Activated CD4-positive, alpha-beta T cell treated with anti-CD3 and anti-CD28 coated beads, Interleukin-2, amount 50 U/mL, for 24 hours (primary cell): ENCODE measurements around the gene ZC2HC1C.
"Not testable (repeated sequence)": the region's sequence is repeated elsewhere in the genome, so short reads cannot be mapped to it uniquely, and the experiment has no call there.

Source experiments
- DNase-seq, 2 donors: peaks; one replicate each; pipeline ENCODE4 v3.0.0-alpha.2; 2020; ENCODE audit warnings: low read depth in 1 of 2, low spot score in 1 of 2

Gene ZC2HC1C

DNA sequence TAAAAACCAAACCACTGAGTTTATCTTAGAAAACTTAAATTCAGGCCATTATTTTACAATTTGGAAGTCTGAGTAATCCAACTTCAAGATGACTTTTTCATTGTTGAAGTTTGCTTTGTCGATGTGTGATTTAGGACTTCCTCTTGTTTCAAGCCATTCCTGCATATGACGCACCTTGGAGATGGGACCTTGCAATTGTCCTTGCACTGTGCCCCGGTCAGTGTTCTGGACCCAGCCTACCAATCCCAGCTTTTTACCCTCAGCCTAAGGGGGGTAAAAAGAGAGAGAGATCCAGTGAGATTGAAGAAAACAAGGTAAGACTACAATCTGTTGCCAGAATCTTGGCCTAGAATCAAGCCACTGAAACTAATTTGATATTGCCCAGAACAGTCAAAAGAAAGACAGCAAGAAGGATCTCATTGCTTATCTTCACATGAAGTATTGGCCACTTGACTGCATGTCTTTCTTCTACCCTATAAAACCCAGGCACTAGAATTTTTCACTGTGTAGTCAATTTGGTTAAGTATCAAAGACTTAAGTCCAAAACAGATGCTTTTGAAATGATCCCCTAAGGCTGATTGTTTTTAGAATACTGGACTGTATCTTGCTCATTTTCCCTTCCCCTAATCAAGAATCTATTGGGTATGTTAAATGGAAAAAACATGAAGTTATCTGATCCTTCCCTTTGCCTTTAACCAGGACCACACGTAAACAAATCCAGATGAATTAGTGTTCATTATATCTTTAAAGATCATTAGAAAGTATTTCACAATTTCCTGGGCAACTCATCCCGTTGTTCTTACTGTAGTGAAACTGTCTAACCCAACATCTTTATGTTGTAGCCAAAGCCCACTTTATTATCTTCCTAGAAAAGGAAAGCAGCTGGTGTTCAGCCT, 15.8 kb upstream of the ZC2HC1C start:
- no peak for DNase-seq

DNA sequence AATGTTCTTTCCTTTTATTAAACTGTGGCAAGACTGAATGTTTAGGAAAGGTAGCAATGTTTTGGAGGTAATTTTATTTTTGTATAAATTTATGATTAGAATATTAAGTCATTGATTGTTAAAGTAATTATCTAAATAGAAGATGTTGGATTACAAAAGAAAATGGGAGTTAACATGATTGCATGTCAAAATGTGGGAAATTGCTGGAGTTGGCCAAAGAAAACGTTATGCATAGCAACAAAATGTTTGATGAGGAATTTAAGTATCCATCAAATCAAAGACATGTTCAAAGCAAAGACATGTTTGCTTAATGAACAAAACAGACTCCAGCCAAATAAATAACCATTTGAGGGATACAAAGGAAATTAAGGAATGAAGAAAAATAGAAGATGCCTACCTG, 15.0 kb upstream of the ZC2HC1C start:
- no peak for DNase-seq

DNA sequence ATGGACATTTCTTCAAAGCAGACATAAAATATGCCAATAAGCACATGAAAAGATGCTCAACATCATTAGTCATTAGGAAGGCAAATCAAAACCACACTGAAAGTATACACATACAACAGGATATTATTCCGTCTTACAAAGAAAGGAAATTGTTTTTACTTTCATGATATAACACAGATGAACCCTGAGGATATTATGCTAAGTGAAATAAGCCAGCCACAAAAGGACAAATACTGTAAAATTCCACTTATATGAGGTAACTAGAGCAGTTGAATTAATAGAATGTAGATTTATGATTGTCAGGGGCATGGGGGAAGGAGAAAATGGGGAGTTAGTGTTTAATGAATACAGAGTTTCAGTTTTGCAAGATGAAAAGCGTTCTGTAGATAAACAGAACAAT, 9.8 kb upstream of the ZC2HC1C start:
- no peak for DNase-seq

DNA sequence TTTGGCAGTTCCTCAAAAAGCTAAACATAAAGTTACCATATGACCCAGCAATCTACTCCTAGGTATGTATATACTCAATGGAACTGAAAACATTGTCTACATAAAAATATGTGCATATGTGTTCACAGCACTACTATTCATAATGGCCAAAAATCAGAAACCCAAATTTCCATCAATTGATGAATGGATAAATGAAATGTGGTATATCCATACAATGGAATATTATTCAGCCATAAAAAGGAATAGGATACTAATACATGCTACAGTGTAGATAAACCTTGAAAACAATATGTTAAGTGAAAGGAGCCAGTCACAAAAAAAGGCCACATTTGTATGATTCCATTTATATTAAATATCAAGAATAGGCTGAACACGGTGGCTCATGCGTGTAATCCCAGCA, 9.0 kb upstream of the ZC2HC1C start:
- no peak for DNase-seq

DNA sequence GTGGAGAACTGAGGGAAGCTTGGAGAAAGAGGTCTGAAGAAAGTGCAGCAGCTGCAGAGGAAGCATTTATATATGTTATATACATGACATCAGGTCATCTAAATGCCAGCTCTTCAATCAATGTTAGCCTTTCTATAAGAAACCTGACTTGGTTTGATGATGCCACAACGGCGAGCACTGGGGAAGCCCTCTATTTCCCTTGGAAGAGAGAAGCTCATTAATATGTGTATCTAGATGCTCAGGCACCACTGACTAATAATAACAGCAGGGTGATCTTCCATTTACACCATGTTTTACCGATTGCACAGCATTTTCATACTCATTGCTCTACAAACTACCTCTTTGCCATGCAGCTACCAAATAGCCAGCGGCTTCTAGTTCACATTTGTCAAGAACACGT, 6.4 kb upstream of the ZC2HC1C start:
- DNase-seq, result no peak

DNA sequence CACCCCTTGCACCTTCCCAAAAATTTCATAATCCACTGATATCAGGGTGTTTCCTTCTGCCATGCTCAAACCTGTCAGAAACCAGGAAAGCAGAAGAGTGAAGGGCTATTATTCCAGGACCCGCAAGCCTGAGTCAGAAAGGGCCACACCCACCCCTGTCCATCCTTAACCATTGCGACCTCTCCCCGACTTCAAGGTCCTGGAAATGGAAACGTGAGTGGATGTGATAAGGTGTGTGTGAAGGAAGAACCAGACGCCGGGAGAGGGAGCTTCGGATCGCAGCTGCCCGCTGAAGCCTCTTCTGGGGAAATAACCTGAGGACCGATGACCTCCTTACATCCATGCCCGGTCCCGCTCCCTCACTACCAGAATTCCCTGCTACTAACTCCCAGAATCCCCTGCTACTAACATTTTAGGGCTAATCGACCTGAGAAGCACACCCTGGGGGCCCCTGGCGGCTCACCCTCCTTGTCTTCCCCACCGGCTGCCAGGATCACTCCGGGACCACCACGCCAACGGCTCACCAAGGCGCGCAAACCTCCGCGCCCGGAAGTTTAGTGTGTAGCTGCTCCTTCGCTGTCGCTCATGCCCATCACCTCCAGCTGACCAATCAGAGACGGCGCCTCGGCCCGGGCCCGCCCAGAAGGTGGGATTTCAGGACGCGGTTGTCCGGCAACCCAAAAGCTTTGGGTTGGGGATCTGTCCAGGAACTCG, 5.8 kb upstream of the ZC2HC1C start, which contains the start of gene ACYP1:
Gene ACYP1, minus strand, starts transcription at position 534 of the 714 bp plus-strand sequence. Its CDS starts 471 bp downstream, at position 63.
- DNase-seq, result peak; percentile 87 to 89

DNA sequence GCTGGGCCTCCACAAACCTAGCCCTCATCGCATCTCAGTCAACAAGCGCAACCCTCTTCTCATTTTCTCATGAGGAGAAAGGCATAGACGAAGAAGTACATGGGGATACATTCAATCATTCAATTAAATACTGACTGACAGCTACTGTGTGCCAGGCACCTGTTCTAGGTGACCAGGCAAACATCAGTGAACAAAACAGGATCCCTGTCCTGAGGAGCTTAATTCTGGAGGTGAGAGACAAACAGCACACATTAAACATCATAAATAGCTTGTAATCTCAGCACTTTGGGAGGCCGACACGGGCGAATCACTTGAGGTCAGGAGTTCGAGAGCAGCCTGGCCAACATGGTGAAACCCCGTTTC, 5.3 kb upstream of the ZC2HC1C start:
- DNase-seq, result no peak

DNA sequence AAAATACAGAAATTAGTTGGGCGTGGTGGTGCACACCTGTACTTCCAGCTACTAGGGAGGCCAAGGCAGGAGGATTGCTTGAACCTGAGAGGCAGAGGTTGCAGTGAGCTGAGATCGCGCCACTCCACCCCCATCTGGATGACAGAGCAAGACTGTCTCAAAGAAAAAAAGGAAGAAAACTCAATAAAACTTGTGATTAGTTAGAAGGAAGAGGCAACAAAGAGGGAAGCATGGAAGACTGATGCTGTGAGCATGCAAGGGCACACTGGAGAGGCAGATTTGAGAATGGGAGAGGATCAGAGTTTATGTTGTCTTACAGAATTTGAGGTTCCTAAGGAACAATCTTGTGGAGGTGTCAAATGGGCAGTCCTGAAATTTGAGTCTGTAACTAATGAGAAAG, 2.8 kb upstream of the ZC2HC1C start:
- no peak for DNase-seq

DNA sequence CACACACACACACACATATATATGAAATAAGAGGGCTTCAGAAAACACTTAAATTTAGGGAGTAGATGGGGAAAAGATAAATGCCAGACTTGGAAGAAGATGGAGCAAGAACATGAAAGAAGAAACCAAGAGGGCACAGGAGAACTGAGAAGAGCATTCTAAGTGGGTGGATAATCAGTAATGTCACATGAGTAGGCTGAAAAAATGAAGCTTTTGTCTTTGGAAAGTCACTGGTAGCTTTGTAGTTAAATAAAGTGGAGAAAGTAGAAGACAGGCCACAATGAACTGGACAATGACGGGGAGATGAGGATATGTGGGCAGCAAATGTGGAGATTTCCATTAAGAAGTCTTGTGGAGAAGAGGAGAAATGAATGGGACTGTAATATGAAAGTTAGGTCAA, 2.2 kb upstream of the ZC2HC1C start:
- DNase-seq, result no peak

DNA sequence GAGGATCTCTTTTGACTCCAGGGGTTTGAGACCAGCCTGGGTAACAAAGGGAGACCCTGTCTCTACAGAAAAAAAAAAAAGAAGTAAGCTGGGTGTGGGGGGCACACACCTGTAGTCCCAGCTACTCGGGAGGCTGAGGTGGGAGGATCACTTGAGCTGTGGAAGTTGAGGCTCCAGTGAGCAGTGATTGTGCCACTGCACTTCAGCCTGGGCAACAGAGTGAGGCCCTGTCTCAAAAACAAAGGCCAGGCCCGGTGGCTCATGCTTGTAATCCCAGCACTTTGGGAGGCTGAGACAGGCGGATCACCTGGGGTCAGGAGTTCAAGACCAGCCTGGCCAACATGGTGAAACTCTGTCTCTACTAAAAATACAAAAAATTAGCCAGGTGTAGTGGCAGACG, 1.7 kb upstream of the ZC2HC1C start:
- not testable (repeated sequence) for DNase-seq

DNA sequence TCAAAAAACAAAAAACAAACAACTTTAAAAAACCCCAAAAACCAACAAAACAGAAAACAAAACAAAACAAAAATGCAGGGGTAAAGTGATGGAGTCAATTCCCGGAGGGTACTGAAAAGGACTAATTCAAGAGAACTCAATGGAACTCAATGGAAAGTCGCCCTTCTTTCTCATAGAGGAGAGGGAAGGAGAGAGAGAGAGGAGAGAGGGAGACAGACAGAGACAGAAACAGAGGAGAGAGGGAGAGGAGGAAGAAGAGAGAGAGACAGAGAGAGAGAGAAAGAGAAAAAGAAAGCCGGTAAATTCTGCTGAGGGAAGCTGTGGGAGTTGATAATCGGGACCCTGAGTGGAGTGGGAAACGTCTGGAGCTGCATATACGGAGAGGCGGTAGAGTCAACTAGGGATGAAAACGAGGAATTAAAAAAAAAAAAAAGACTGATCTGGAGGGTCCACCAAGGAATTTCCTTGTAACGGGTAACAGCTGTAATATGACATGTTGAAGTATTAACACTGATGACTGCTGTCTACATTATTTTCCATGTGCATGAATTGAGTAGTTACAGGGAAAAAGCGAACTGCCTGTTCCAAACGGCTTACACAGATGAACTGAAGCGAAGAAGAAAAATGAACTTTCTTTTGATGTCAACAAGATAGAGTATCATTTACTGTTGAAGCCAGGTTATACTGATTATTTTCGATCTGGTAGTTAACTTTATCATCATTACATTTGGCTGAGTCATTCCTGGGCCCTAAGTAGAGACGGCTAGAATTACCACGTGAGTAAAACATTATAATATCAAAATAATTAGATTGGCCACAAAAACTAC, 934 bp upstream of the ZC2HC1C start:
- no peak for DNase-seq

DNA sequence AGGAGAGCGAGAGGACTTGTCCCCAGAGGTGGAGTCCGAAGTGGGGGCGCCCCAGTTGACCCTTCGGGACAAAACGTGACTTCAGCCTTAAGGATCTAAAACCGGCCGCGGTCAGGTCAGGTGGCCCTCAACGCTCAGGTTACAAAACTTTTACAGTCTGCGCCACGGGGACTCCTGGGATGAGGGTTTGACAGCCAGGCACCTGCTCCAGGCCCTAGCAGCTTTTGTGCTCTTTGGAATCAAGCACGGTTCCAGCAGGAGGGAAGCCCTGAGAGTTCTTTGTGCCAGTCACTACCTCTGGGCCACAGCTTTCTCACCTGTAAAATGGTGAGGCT, 337 bp downstream of the ZC2HC1C start:
- DNase-seq, result no peak

DNA sequence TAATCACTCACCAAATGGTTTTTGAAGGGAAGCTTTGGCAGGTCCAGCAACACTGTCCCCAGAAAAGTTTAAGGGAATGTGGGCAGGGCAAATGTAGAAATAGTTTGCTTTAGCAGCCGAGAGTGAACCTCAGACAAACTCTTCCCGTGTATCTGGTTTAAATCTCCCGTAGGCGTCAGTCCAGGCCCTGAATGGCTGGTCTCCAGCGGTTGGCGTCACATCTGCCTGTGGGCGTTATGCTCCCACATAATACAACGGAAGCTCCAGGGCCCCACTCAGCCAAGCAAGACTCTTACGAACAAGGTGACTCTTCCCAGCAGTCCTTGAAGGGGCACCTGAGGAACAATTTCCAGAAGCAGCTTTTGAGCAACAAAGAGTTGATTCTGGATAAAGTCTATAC, 942 bp downstream of the ZC2HC1C start:
- no peak for DNase-seq

DNA sequence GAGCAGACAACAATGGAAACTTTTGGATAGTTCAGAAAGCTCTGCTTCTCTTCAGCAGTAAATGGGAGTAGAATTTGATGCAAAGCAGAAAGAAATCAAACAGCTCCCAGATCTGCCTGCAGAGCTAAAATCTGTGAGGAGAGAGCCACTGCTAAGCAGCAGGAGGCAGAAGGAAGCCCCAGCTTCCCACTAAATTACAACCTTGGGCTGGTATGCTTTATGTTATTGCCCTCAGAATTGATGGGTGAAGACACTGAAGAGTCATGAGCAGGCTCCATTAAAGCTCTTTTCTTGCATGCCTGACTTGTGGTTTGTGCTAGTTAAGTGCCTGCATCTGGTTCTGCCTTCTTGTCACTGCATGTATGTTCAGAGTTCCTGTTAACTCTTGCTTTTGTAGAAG, 8.4 kb downstream of the ZC2HC1C start:
- no peak for DNase-seq

DNA sequence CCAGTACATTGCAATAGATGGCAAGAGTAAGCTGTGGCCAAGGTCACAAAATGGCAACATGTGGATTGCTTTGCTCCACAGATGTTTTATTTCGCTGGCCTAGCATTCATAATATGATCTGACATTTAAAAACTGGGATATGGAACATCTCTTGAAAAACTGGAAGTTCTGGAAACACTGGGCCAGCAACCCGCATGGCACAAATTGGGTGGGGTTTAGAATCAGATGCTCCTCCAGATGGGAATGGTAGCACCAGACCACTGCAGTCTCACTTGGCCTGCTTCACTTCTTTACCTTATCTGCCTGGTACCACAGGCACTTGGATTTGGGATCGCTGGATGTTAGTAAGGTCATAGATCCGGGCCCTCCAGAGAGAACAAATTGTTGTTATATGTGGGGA, 10.1 kb downstream of the ZC2HC1C start:
- no peak for DNase-seq

DNA sequence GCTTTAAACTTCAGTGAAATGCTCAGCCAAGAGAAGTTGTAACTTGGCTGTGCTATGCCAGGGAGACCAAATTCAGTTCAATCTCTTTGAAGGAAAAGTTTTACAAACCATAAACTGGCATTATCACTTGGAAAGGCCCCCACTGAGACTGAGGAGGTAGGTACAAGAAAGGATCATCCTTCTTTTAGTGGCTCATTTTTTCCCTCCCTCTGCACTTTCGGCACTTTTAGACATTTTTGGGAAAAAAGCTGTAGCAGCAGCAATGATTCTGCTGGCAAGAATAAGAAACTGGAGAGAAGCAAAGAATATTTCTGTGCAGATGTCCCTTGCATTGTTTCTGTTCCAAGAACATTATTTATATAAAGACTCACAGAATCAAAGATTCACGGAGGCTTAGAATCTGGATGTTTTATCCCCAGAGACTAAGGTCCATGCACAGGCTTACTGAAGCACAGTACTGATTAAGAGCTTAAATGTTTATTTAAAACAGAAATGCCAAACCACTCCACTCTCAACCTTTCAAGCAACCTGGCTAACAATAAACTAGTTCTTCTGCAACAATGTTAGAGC, 12.3 kb downstream of the ZC2HC1C start:
- no peak for DNase-seq

DNA sequence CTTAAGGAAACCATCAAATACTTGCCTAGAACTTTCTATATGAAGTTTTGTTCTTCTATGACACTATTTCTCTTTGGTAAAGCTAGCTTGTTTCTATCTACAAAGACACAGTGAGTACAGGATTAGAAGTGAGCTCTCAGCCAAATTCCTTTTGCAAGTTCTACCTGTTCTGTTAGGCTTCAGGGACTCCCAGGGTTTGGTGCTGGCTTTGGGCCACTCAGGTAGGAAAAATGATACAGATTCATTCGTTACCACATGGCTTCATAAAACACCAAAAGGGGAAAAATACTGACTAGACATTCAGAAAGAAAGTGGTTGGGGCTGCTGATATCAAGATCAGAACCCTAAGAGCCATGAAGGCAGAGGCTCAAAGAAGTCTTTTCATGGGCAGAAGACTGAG, 13.8 kb downstream of the ZC2HC1C start:
- no peak for DNase-seq

DNA sequence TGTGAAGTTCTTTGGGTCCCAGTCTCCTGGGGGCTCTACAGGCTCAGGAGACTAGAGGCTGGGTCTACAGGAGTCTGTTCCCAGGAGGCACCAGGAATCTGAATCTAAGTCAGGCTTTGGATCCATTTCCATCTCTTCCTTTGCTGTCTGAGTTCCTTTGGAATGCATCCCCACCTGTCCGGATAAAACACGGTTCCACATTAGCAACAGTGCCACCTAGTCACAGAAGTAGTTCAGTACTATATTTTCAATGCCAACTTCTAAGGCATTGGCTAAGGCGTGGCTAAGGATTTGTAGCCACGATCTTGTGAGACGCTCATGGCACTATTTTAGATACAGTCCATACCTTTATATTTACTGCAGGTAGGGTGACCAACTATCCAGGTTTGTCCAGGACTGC, 15.1 kb downstream of the ZC2HC1C start:
- no peak for DNase-seq

DNA sequence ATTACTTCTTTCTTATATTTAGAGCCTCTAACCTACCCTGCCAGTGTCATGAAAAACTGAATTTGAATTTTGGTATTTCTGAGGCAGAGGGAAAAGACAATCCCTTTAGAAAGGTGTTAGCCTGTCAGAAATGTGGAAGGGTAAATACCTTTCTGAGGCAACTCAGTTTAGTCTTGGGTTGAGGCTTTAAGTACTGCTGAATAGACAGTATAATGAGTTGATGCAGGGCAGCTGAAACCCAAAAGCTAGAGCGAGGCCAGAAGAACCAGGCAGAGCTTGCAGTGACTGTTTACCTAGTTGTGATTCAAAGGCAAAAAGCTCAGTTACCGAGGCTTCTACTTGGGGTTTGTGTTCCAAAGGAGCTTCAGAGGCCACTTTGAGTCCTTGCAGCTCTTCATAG, 18.7 kb downstream of the ZC2HC1C start:
- no peak for DNase-seq

DNA sequence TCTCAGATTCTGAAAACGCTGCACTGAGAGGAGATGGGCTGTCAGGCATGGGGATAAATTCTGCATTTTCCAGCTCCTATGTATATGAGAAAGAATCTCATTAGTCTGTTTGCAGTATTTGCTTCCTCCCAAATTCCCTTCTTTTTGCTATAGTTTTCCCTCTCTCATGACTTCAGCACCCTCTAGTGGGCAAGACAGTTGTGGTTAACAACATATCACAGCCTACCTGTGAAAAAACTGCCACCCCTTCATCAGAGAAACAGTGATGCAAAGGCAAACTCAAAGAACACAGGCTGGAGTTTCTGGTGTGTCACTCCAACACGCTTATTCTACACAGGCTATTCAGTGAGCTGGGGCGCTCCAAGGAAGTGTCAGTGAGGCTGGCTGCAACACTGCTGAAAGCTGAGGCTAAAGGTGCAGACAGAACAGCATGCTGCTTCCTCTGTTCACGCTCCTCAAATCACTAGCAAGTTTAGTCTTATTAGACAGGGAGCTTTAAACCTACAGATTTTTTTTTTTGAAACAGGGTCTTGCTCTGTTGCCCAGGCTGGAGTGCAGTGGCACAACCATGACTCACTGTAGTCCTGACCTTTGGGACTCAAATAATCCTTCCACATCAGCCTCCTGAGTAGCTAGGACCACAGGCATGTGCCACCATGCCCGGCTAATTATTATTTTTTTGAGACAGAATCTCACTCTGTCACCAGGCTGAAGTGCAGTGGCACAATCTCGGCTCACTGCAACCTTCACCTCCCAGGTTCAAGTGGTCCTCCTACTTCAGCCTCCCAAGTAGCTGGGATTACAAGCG, 19.3 kb downstream of the ZC2HC1C start:
- peak in 1 of 2 donors; percentile 29 for DNase-seq

DNA sequence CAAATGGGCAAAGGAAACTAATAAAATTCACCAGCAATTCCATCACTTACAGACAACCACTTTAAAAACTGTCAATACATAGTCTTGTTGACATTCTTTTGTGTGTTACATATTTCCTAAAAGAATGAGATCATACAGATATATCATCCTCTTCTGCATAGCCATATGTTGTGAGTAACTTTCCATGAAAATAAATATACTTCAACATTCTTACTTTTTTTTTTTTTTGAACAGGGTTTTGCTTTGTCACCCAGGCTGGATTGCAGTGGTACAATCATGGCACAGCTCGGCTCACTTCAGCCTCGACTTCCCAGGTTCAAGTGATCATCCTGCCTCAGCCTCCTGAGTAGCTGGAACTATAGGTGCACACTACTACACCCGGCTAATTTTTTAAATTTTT, 20.9 kb downstream of the ZC2HC1C start:
- DNase-seq, result no peak
